K562 (cell line): ENCODE results near the gene UTS2R. TPM values are rescaled to one million over a fixed set of nuclear protein-coding genes. Genes with fewer than 3 reads are reported as not detected.

Experiments
- BACH1 ChIP-seq: fragments of 200-800 bp; sonication (Bioruptor generic); IDR thresholded peaks from 2 replicates; pipeline ENCODE4 v1.6.1; 2016; ENCODE audit warnings: missing genetic modification characterization, missing compliant biosample characterization
- CLOCK ChIP-seq: fragments of 250-450 bp; sonication (Bioruptor Pico); IDR thresholded peaks from 2 replicates; pipeline ENCODE4 v1.4.0; 2020; ENCODE audit warnings: mild to moderate bottlenecking, moderate library complexity, borderline replicate concordance
- CTCFL ChIP-seq: IDR thresholded peaks from 2 replicates; pipeline ENCODE4 v1.6.1; 2011; ENCODE audit warnings: borderline replicate concordance, low read depth, mild to moderate bottlenecking, moderate library complexity, low read length; ENCODE audit not compliant: insufficient read depth, poor library complexity, severe bottlenecking
- EP300 ChIP-seq: IDR thresholded peaks from 2 replicates; pipeline ENCODE4 v1.6.1; 2012; ENCODE audit warnings: low read length, improper control_type of control experiment
- HEY1 ChIP-seq: fragments of 250-450 bp; sonication (Bioruptor Pico); IDR thresholded peaks from 2 replicates; pipeline ENCODE4 v1.5.0; 2020; ENCODE audit warnings: mild to moderate bottlenecking, moderate library complexity, borderline replicate concordance
- HMG20B ChIP-seq: fragments of 250-450 bp; sonication (Bioruptor Pico); IDR thresholded peaks from 2 replicates; pipeline ENCODE4 v1.5.0; 2021; ENCODE audit warnings: mild to moderate bottlenecking
- ID3 ChIP-seq, 2 experiments: fragments of 250-450 bp in 1 of 2; fragments of 450-650 bp in 1 of 2; sonication (Bioruptor Pico) in 1 of 2; IDR thresholded peaks; 2 replicates each; pipeline versions ENCODE4 v1.6.1 to v1.8.0; 2016 to 2021; ENCODE audit warnings: mild to moderate bottlenecking in 2 of 2, moderate library complexity in 2 of 2, missing compliant biosample characterization in 1 of 2, missing genetic modification characterization in 1 of 2
- NR3C1 ChIP-seq: sonication (generic); formaldehyde crosslinking; IDR thresholded peaks from 2 replicates; pipeline ENCODE4 v1.8.1; 2022; ENCODE audit warnings: missing genetic modification reagents
- PTRF ChIP-seq: fragments of 450-650 bp; IDR thresholded peaks from 2 replicates; pipeline ENCODE4 v1.6.1; 2016; ENCODE audit warnings: mild to moderate bottlenecking, missing genetic modification characterization, missing compliant biosample characterization
- PTTG1 ChIP-seq: fragments of 450-650 bp; IDR thresholded peaks from 2 replicates; pipeline ENCODE4 v1.6.1; 2016; ENCODE audit warnings: low read depth, mild to moderate bottlenecking, missing genetic modification characterization, missing compliant biosample characterization
- U2AF2 ChIP-seq: fragments of 200-400 bp; formaldehyde crosslinking; optimal IDR thresholded peaks from 2 replicates; pipeline ENCODE3; 2017; ENCODE audit warnings: low read depth, mild to moderate bottlenecking, low read length
- ZNF699 ChIP-seq: fragments of 250-450 bp; sonication (Bioruptor Pico); IDR thresholded peaks from 2 replicates; pipeline ENCODE4 v1.8.0; 2021; ENCODE audit warnings: mild to moderate bottlenecking, moderate library complexity; ENCODE audit not compliant: insufficient replicate concordance
- polyA plus RNA-seq, 8 experiments: library from polyadenylated mRNA; depleted of rRNA in 4 of 8; stranded (reverse) in 5 of 8; unstranded in 3 of 8; fragments of >200 nt; fragmentation: Nextera tagmentation in 2 of 8; fragmentation: Illumina TruSeq in 1 of 8; extraction: Ambion mirVana in 2 of 8; extraction: Trizol in 1 of 8; gene quantifications; 2 replicates each; pipeline versions ENCODE4 v1.2.1 to v1.2.3, GENCODE V29; 2011 to 2014; ENCODE audit warnings: inconsistent platforms in 1 of 8, missing spikeins in 1 of 8
- total RNA-seq, 7 experiments: library from RNA; depleted of rRNA in 6 of 7; stranded (reverse); fragments of >200 nt in 6 of 7; fragmentation: Illumina TruSeq in 2 of 7; extraction: Trizol in 2 of 7; gene quantifications; 2 replicates each; pipeline versions ENCODE4 v1.2.1 to v1.2.3, GENCODE V29; 2011 to 2021; ENCODE audit warnings: low replicate concordance in 1 of 7

Gene UTS2R
- total and polyA plus RNA-seq, 9 of the 15 experiments (the other 6 are each of a cell fraction or from before 2014, with no cell fraction given), result 0.22 TPM; not detected in 8

- 0 out of 2 replicates have a peak, but pooled peaks have one; percentile 47 for TF ChIP-seq ID3 (CRISPR knock-in tag; IDR thresholded peaks at IDR 0.05)
- TF ChIP-seq ID3 (tag; IDR thresholded peaks at IDR 0.05), result peak; percentile 98
- 0 out of 2 replicates have a peak, but pooled peaks have one; percentile 19 for TF ChIP-seq PTRF (tag)
- TF ChIP-seq HEY1 (CRISPR knock-in tag), result no peak
- TF ChIP-seq CTCFL, result no peak
- TF ChIP-seq HMG20B, result no peak
- peak; percentile 7 for TF ChIP-seq ZNF699
- peak; percentile 71 for TF ChIP-seq BACH1 (tag)
- no peak for TF ChIP-seq U2AF2
- no peak for TF ChIP-seq CLOCK
- peak; percentile 59 for TF ChIP-seq PTTG1 (tag)
- TF ChIP-seq EP300, result peak; percentile 94
- no peak for TF ChIP-seq NR3C1 (CRISPR knock-in tag)
These were observed 26.2 kb upstream of the UTS2R start (continued) for GRCh38 chr17:82345151-82345976.
